Measurements from ENCODE around the gene CASK. TPM values are rescaled to one million over a fixed set of nuclear protein-coding genes. Genes with fewer than 3 reads are reported as not detected.
"Not testable (repeated sequence)": the region's sequence is repeated elsewhere in the genome, so short reads cannot be mapped to it uniquely, and the experiment has no call there.

Gene CASK
- total and polyA plus RNA-seq, 4 donors = 3.6 to 14.8 (median 6.2) TPM

DNA sequence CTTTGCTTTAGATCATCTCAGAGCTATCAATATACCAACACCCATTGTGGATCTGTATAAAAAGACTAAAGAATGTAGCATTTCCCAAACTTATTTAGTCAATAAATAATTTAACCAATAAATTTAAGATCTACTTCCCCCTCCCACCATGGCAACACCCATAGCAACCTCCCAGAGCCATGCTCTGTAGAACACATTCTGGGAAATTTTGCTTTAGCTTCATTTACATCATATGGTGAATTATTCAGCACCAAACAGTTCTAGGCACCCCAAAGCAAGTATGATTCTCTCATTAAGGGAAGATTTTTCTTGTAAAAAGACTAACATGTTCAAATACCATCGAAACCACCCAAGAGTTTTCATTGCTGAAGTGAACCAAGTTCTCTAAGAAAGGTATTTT, 315.1 kb downstream of the CASK start:
- Histone ChIP-seq H3K9me3 (ENCODE audit: control insufficient read depth in 4 of 4, low read length in 3 of 4) (no peaks in the 10 kb centered on the region), H3K36me3 (ENCODE audit: control insufficient read depth in 4 of 4, insufficient read depth in 3 of 4, low read depth in 1 of 4, low read length in 3 of 4) (no peaks in the 10 kb centered on the region), H3K9ac (ENCODE audit: low read depth in 1 of 2, low read length in 2 of 2) (no peak overlapping the region), H3K4me1 (ENCODE audit: control insufficient read depth in 4 of 4, insufficient read depth in 4 of 4, low read length in 3 of 4) (peaks cover 0 to 3% (median 0%) of the 10 kb centered on the region in 4 donors), H3K4me3 (ENCODE audit: low read depth in 1 of 3, low read length in 3 of 3) (no peak overlapping the region), H3K27me3 (ENCODE audit: control insufficient read depth in 4 of 4, insufficient read depth in 4 of 4, low read length in 3 of 4) (no peaks in the 10 kb centered on the region), H3K27ac (ENCODE audit: low read depth in 1 of 2, low read length in 2 of 2) (no peak overlapping the region)
- no peak for TF ChIP-seq HNF4G (IDR thresholded peaks at IDR 0.05)
- no peak for TF ChIP-seq RXRA (IDR thresholded peaks at IDR 0.05)
- no peak for TF ChIP-seq RAD21 (IDR thresholded peaks at IDR 0.05)
- TF ChIP-seq, protein P1, sequence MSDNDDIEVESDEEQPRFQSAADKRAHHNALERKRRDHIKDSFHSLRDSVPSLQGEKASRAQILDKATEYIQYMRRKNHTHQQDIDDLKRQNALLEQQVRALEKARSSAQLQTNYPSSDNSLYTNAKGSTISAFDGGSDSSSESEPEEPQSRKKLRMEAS (IDR thresholded peaks at IDR 0.05) = no peak
- TF ChIP-seq FOXA2 (IDR thresholded peaks at IDR 0.05) = no peak
- no peak for TF ChIP-seq GABPA (IDR thresholded peaks at IDR 0.05 in 1 of 2, conservative IDR thresholded peaks at IDR 0.05 in 1 of 2)
- TF ChIP-seq, protein P2, sequence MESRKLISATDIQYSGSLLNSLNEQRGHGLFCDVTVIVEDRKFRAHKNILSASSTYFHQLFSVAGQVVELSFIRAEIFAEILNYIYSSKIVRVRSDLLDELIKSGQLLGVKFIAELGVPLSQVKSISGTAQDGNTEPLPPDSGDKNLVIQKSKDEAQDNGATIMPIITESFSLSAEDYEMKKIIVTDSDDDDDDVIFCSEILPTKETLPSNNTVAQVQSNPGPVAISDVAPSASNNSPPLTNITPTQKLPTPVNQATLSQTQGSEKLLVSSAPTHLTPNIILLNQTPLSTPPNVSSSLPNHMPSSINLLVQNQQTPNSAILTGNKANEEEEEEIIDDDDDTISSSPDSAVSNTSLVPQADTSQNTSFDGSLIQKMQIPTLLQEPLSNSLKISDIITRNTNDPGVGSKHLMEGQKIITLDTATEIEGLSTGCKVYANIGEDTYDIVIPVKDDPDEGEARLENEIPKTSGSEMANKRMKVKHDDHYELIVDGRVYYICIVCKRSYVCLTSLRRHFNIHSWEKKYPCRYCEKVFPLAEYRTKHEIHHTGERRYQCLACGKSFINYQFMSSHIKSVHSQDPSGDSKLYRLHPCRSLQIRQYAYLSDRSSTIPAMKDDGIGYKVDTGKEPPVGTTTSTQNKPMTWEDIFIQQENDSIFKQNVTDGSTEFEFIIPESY (IDR thresholded peaks at IDR 0.05) = no peak
- TF ChIP-seq YY1 (IDR thresholded peaks at IDR 0.05) = no peak
- TF ChIP-seq NR2F2 (IDR thresholded peaks at IDR 0.05) = no peak
- no peak for TF ChIP-seq TAF1 (conservative IDR thresholded peaks at IDR 0.05)
- no peak for TF ChIP-seq EGR1 (IDR thresholded peaks at IDR 0.05; ENCODE audit: low read depth in 2 of 2)
- no peak for TF ChIP-seq FOXA1 (IDR thresholded peaks at IDR 0.05)
- TF ChIP-seq JUND (IDR thresholded peaks at IDR 0.05) = no peak
- 100% methylated on average over 1 of the region's 1 CpG for WGBS
- DNase-seq (ENCODE audit: low spot score) = no peak

DNA sequence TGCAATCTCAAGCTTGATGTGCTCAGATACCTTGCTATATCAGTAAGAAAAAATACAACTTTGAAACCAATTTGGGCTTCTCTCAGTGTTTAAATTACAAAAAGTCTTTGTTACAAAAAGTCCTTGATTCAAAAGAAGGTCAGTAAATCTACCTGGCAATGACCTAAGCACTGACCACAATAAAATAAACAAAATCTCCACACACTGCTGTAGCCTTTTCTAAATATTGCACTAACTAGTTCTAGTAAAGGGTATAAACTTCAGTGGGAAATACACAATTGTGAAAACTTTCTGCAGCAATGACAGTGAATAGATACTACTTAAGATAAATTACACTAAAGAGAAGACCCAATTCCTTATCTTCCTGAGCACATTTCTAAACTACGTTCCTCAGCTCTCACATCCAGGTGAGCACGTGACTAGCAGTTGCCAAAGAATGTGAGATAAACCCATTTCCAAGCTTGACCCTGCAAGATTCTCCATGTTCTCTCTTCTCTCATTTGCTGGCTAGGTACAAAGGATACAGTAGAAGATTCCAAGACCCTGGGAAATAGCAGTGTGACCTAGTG, 316.0 kb downstream of the CASK start:
- peaks cover 0 to 3% (median 0%) of the 10 kb centered on the region in 4 donors for H3K4me1 ChIP-seq (ENCODE audit: control insufficient read depth in 4 of 4, insufficient read depth in 4 of 4, low read length in 3 of 4)
- H3K4me3 ChIP-seq (ENCODE audit: low read depth in 1 of 3, low read length in 3 of 3) = no peak overlapping the region
- WGBS = 57% methylated on average over 2 of the region's 2 CpGs
- no peaks in the 10 kb centered on the region for H3K9me3 ChIP-seq (ENCODE audit: control insufficient read depth in 4 of 4, low read length in 3 of 4)
- H3K27ac ChIP-seq (ENCODE audit: low read depth in 1 of 2, low read length in 2 of 2) = peak overlapping the region in 1 of 2 donors; percentile 46
- H3K27me3 ChIP-seq (ENCODE audit: control insufficient read depth in 4 of 4, insufficient read depth in 4 of 4, low read length in 3 of 4) = peaks cover 0 to 1% (median 0%) of the 10 kb centered on the region in 4 donors
- DNase-seq (ENCODE audit: low spot score) = no peak
- H3K9ac ChIP-seq (ENCODE audit: low read depth in 1 of 2, low read length in 2 of 2) = no peak overlapping the region
- no peak for TF ChIP-seq JUND (IDR thresholded peaks at IDR 0.05)
- TF ChIP-seq, protein P3, sequence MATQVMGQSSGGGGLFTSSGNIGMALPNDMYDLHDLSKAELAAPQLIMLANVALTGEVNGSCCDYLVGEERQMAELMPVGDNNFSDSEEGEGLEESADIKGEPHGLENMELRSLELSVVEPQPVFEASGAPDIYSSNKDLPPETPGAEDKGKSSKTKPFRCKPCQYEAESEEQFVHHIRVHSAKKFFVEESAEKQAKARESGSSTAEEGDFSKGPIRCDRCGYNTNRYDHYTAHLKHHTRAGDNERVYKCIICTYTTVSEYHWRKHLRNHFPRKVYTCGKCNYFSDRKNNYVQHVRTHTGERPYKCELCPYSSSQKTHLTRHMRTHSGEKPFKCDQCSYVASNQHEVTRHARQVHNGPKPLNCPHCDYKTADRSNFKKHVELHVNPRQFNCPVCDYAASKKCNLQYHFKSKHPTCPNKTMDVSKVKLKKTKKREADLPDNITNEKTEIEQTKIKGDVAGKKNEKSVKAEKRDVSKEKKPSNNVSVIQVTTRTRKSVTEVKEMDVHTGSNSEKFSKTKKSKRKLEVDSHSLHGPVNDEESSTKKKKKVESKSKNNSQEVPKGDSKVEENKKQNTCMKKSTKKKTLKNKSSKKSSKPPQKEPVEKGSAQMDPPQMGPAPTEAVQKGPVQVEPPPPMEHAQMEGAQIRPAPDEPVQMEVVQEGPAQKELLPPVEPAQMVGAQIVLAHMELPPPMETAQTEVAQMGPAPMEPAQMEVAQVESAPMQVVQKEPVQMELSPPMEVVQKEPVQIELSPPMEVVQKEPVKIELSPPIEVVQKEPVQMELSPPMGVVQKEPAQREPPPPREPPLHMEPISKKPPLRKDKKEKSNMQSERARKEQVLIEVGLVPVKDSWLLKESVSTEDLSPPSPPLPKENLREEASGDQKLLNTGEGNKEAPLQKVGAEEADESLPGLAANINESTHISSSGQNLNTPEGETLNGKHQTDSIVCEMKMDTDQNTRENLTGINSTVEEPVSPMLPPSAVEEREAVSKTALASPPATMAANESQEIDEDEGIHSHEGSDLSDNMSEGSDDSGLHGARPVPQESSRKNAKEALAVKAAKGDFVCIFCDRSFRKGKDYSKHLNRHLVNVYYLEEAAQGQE (IDR thresholded peaks at IDR 0.05) = no peak
- TF ChIP-seq HNF4A (conservative IDR thresholded peaks at IDR 0.05) = peak in 1 of 2 donors; percentile 19
- TF ChIP-seq EGR1 (IDR thresholded peaks at IDR 0.05; ENCODE audit: low read depth in 2 of 2) = no peak
- TF ChIP-seq RXRA (IDR thresholded peaks at IDR 0.05) = peak in 1 of 2 donors; percentile 36
- no peak for TF ChIP-seq GABPA (IDR thresholded peaks at IDR 0.05 in 1 of 2, conservative IDR thresholded peaks at IDR 0.05 in 1 of 2)
- no peaks in the 10 kb centered on the region for H3K36me3 ChIP-seq (ENCODE audit: control insufficient read depth in 4 of 4, insufficient read depth in 3 of 4, low read depth in 1 of 4, low read length in 3 of 4)

DNA sequence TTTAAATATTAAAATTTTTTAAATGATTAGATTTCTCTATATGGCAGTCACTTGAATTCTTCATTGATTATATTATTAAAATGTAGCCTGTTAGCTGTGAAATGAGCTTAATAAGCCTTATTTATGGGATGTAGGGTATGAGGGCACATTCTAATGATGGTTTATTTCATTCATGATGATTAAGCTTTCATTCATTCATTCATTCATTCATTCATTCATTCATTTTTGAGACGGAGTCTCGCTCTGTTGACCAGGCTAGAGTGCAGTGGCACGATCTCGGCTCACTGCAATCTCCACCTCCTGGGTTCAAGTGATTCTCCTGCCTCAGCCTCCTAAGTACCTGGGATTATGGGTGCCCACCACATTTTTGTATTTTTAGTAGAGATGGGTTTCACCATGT, 317.3 kb downstream of the CASK start:
- DNase-seq (ENCODE audit: low spot score); H3K27me3 ChIP-seq (ENCODE audit: control insufficient read depth in 4 of 4, insufficient read depth in 4 of 4, low read length in 3 of 4); H3K9me3 ChIP-seq (ENCODE audit: control insufficient read depth in 4 of 4, low read length in 3 of 4); H3K4me3 ChIP-seq (ENCODE audit: low read depth in 1 of 3, low read length in 3 of 3); H3K4me1 ChIP-seq (ENCODE audit: control insufficient read depth in 4 of 4, insufficient read depth in 4 of 4, low read length in 3 of 4); H3K9ac ChIP-seq (ENCODE audit: low read depth in 1 of 2, low read length in 2 of 2); H3K36me3 ChIP-seq (ENCODE audit: control insufficient read depth in 4 of 4, insufficient read depth in 3 of 4, low read depth in 1 of 4, low read length in 3 of 4); H3K27ac ChIP-seq (ENCODE audit: low read depth in 1 of 2, low read length in 2 of 2): not testable (repeated sequence)
- WGBS = over 99% methylated on average over 4 of the region's 4 CpGs
